BLaER1 (cell line): ENCODE data around the gene C5orf15.
"Not testable (repeated sequence)": the region's sequence is repeated elsewhere in the genome, so short reads cannot be mapped to it uniquely, and the experiment has no call there.

Source experiments
- H3K27ac ChIP-seq: shearing (Covaris generic); formaldehyde crosslinking; 2 replicates; pipeline ENCODE4 v1.8.1; 2022
- H3K27me3 ChIP-seq: shearing (Covaris generic); formaldehyde crosslinking; 2 replicates; pipeline ENCODE4 v1.8.1; 2022
- H3K36me3 ChIP-seq: shearing (Covaris generic); formaldehyde crosslinking; 2 replicates; pipeline ENCODE4 v1.8.1; 2022
- H3K4me1 ChIP-seq: shearing (Covaris generic); formaldehyde crosslinking; 2 replicates; pipeline ENCODE4 v1.8.1; 2022
- H3K4me2 ChIP-seq: shearing (Covaris generic); formaldehyde crosslinking; 2 replicates; pipeline ENCODE4 v1.8.1; 2022
- H3K4me3 ChIP-seq: shearing (Covaris generic); formaldehyde crosslinking; 2 replicates; pipeline ENCODE4 v1.8.1; 2022
- H3K9ac ChIP-seq: shearing (Covaris generic); formaldehyde crosslinking; 2 replicates; pipeline ENCODE4 v1.8.1; 2022
- H3K9me3 ChIP-seq: shearing (Covaris generic); formaldehyde crosslinking; 2 replicates; pipeline ENCODE4 v1.8.1; 2022
- H4K20me1 ChIP-seq: shearing (Covaris generic); formaldehyde crosslinking; 2 replicates; pipeline ENCODE4 v1.8.1; 2022
- Cebpa-rat ChIP-seq: shearing (Covaris generic); IDR thresholded peaks from 2 replicates; pipeline ENCODE4 v1.8.1; 2022

C5orf15 gene

GRCh38 chr5:133978943-133979342 lies 10.5 kb upstream of the C5orf15 start:
- no peak overlapping the region for H3K4me3 ChIP-seq
- no peaks in the 10 kb centered on the region for H3K27me3 ChIP-seq
- no peaks in the 10 kb centered on the region for H3K9me3 ChIP-seq
- TF ChIP-seq Cebpa-rat, result no peak
- peaks cover 59% of the 10 kb centered on the region for H3K4me1 ChIP-seq
- peaks cover 99% of the 10 kb centered on the region for H3K36me3 ChIP-seq
- H3K27ac ChIP-seq, result no peak overlapping the region
- no peak overlapping the region for H3K9ac ChIP-seq
- H4K20me1 ChIP-seq, result peaks cover 71% of the 10 kb centered on the region
- H3K4me2 ChIP-seq, result no peak overlapping the region; the same call in 1 of the 2 replicates

GRCh38 chr5:133977858-133978257 lies 9.4 kb upstream of the C5orf15 start:
- Histone ChIP-seq H3K9me3 (no peaks in the 10 kb centered on the region), H4K20me1 (peaks cover 78% of the 10 kb centered on the region), H3K4me3 (no peak overlapping the region), H3K4me1 (peaks cover 48% of the 10 kb centered on the region), H3K9ac (0 out of 2 replicates have a peak overlapping the region, but pooled peaks have one; percentile 32), H3K27me3 (no peaks in the 10 kb centered on the region), H3K27ac (peak overlapping the region; percentile 18; the same call in 1 of the 2 replicates), H3K4me2 (no peak overlapping the region), H3K36me3 (peaks cover 99% of the 10 kb centered on the region)
- TF ChIP-seq Cebpa-rat, result no peak

- 0 out of 2 replicates have a peak overlapping the region, but pooled peaks have one; percentile 32 for H3K9ac ChIP-seq
Measured at GRCh38 chr5:133977161-133977787, 8.8 kb upstream of the C5orf15 start.

GRCh38 chr5:133975546-133975945 lies 7.1 kb upstream of the C5orf15 start:
- H3K9ac ChIP-seq, H3K27ac ChIP-seq, H3K27me3 ChIP-seq, H3K4me3 ChIP-seq, H3K9me3 ChIP-seq, H3K4me2 ChIP-seq: not testable (repeated sequence)
- peaks cover 98% of the 10 kb centered on the region for H3K36me3 ChIP-seq
- H3K4me1 ChIP-seq, result peaks cover 35% of the 10 kb centered on the region
- H4K20me1 ChIP-seq, result peaks cover 73% of the 10 kb centered on the region

More at GRCh38 chr5:133977161-133977787, 8.8 kb upstream of the C5orf15 start:
- Histone ChIP-seq H3K27me3 (no peaks in the 10 kb centered on the region), H4K20me1 (peaks cover 82% of the 10 kb centered on the region), H3K4me2 (no peak overlapping the region), H3K4me1 (peaks cover 42% of the 10 kb centered on the region), H3K27ac (peak overlapping the region; percentile 18; the same call in 1 of the 2 replicates), H3K9me3 (no peaks in the 10 kb centered on the region), H3K36me3 (peaks cover 99% of the 10 kb centered on the region), H3K4me3 (no peak overlapping the region)
- TF ChIP-seq Cebpa-rat, result no peak

- H3K4me2 ChIP-seq, result no peak overlapping the region
- no peak overlapping the region for H3K4me3 ChIP-seq
- no peak overlapping the region for H3K9ac ChIP-seq
- H3K27ac ChIP-seq, result no peak overlapping the region
- peaks cover 61% of the 10 kb centered on the region for H4K20me1 ChIP-seq
- peaks cover 85% of the 10 kb centered on the region for H3K36me3 ChIP-seq
- TF ChIP-seq Cebpa-rat, result no peak
- H3K9me3 ChIP-seq, result no peaks in the 10 kb centered on the region
- H3K4me1 ChIP-seq, result peaks cover 39% of the 10 kb centered on the region
- H3K27me3 ChIP-seq, result no peaks in the 10 kb centered on the region
Measured at GRCh38 chr5:133974142-133974541, 5.7 kb upstream of the C5orf15 start.

GRCh38 chr5:133970325-133970909 lies 2.0 kb upstream of the C5orf15 start:
- H3K27ac ChIP-seq, result no peak overlapping the region; the same call in 1 of the 2 replicates
- H3K4me2 ChIP-seq, result peak overlapping the region; percentile 97
- H3K9ac ChIP-seq, result peak overlapping the region; percentile 88

GRCh38 chr5:133969654-133970324 lies 1.4 kb upstream of the C5orf15 start:
- Histone ChIP-seq H4K20me1 (peaks cover 52% of the 10 kb centered on the region), H3K36me3 (peaks cover 49% of the 10 kb centered on the region), H3K4me2 (peak overlapping the region; percentile 97), H3K9me3 (no peaks in the 10 kb centered on the region), H3K27ac (no peak overlapping the region), H3K9ac (peak overlapping the region; percentile 88), H3K4me3 (peak overlapping the region; percentile 78), H3K27me3 (no peaks in the 10 kb centered on the region), H3K4me1 (peaks cover 47% of the 10 kb centered on the region)
- TF ChIP-seq Cebpa-rat, result no peak

More at GRCh38 chr5:133970325-133970909, 2.0 kb upstream of the C5orf15 start:
- H3K4me3 ChIP-seq, result no peak overlapping the region
- peaks cover 46% of the 10 kb centered on the region for H3K4me1 ChIP-seq
- peaks cover 54% of the 10 kb centered on the region for H3K36me3 ChIP-seq
- H3K9me3 ChIP-seq, result no peaks in the 10 kb centered on the region
- H3K27me3 ChIP-seq, result no peaks in the 10 kb centered on the region
- no peak for TF ChIP-seq Cebpa-rat
- H4K20me1 ChIP-seq, result peaks cover 45% of the 10 kb centered on the region

GRCh38 chr5:133967698-133968203 lies 674 bp downstream of the C5orf15 start:
- Histone ChIP-seq H3K27me3 (no peaks in the 10 kb centered on the region), H3K4me3 (peak overlapping the region; percentile 78), H4K20me1 (peaks cover 51% of the 10 kb centered on the region), H3K36me3 (peaks cover 30% of the 10 kb centered on the region), H3K9ac (peak overlapping the region; percentile 88), H3K9me3 (0 out of 2 replicates have a peak, but pooled peaks cover 8% of the 10 kb centered on the region), H3K27ac (peak overlapping the region; percentile 84), H3K4me2 (peak overlapping the region; percentile 97), H3K4me1 (peaks cover 58% of the 10 kb centered on the region)
- TF ChIP-seq Cebpa-rat, result no peak

GRCh38 chr5:133967124-133967523 lies 1.3 kb downstream of the C5orf15 start:
- Histone ChIP-seq H3K27me3 (no peaks in the 10 kb centered on the region), H3K36me3 (peaks cover 30% of the 10 kb centered on the region), H4K20me1 (peaks cover 55% of the 10 kb centered on the region), H3K9me3 (0 out of 2 replicates have a peak, but pooled peaks cover 8% of the 10 kb centered on the region), H3K4me1 (peaks cover 63% of the 10 kb centered on the region), H3K9ac (peak overlapping the region; percentile 88), H3K4me3 (peak overlapping the region; percentile 78), H3K4me2 (peak overlapping the region; percentile 97), H3K27ac (peak overlapping the region; percentile 84)
- TF ChIP-seq Cebpa-rat, result no peak

- Histone ChIP-seq H3K36me3 (peaks cover 20% of the 10 kb centered on the region), H3K4me3 (no peak overlapping the region), H3K4me2 (no peak overlapping the region), H3K9ac (no peak overlapping the region), H3K27ac (no peak overlapping the region), H3K9me3 (0 out of 2 replicates have a peak, but pooled peaks cover 8% of the 10 kb centered on the region), H4K20me1 (peaks cover 56% of the 10 kb centered on the region), H3K4me1 (peaks cover 58% of the 10 kb centered on the region), H3K27me3 (no peaks in the 10 kb centered on the region)
- no peak for TF ChIP-seq Cebpa-rat
Measured at GRCh38 chr5:133966090-133966489, 2.3 kb downstream of the C5orf15 start.
